Tibial nerve (tissue), 4 donors: ENCODE measurements around the gene SYNDIG1L.

Experiments used
- CTCF ChIP-seq, 5 experiments: fragments of 200-600 bp in 3 of 5; fragments of 450-650 bp in 2 of 5; sonication (generic) in 3 of 5; IDR thresholded peaks; one replicate each; pipeline ENCODE4 v1.5.1; 2016 to 2019; ENCODE audit warnings: antibody characterized with exemption in 5 of 5, mild to moderate bottlenecking in 3 of 5, moderate library complexity in 2 of 5
- EP300 ChIP-seq, 2 donors: sonication (generic); formaldehyde crosslinking; IDR thresholded peaks; one replicate each; pipeline ENCODE4 v1.6.1; 2017; ENCODE audit warnings: antibody characterized with exemption in 2 of 2, mild to moderate bottlenecking in 1 of 2

GRCh38 chr14:74377976-74378690 lies 47.9 kb downstream of the SYNDIG1L start:
- TF ChIP-seq CTCF (IDR thresholded peaks at IDR 0.05), result no peak
- no peak for TF ChIP-seq EP300 (IDR thresholded peaks at IDR 0.05)
